Measurements from ENCODE around the gene NT5M. TPM values are rescaled to one million over a fixed set of nuclear protein-coding genes. Genes with fewer than 3 reads are reported as not detected.
"Not testable (repeated sequence)": the region's sequence is repeated elsewhere in the genome, so short reads cannot be mapped to it uniquely, and the experiment has no call there.

Gene NT5M
- total RNA-seq, 4 donors from 2014 or later = 1.7 to 3.1 (median 2.3) TPM

DNA sequence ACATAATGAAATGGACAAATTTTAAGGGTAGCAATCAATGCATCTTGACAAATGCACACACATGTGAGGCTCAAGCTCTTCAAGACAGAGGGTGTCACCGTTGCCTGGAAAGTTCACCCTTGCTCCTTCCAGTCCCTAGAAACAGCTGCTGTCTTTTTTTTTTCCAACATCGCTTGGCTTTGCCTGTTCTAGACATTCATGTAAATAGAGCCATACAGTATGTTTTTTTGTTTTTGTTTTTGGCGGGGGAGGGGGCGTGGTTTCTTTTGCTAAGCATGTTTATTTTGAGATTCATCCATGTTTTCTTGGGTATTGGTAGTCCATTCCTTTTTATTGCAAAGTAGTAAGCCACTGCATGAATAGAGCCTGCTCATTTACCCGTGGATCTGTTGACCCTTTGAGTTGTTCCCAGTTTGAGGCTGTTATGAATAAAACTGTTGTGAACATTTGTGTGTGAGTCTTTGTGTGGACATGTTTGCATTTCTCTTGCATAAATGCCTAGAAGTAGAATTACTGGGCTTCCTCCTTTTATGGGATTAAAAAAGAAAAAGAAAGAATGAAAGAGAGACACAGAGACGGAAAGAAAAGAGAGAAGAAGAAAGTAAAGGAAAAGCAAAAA is 78.4 kb downstream of the NT5M start:
- no peaks in the 10 kb centered on the region for H3K9me3 ChIP-seq
- TF ChIP-seq POLR2A (IDR thresholded peaks at IDR 0.05) = no peak
- TF ChIP-seq, protein P1, sequence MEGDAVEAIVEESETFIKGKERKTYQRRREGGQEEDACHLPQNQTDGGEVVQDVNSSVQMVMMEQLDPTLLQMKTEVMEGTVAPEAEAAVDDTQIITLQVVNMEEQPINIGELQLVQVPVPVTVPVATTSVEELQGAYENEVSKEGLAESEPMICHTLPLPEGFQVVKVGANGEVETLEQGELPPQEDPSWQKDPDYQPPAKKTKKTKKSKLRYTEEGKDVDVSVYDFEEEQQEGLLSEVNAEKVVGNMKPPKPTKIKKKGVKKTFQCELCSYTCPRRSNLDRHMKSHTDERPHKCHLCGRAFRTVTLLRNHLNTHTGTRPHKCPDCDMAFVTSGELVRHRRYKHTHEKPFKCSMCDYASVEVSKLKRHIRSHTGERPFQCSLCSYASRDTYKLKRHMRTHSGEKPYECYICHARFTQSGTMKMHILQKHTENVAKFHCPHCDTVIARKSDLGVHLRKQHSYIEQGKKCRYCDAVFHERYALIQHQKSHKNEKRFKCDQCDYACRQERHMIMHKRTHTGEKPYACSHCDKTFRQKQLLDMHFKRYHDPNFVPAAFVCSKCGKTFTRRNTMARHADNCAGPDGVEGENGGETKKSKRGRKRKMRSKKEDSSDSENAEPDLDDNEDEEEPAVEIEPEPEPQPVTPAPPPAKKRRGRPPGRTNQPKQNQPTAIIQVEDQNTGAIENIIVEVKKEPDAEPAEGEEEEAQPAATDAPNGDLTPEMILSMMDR (IDR thresholded peaks at IDR 0.05) = no peak
- no peak overlapping the region for H3K4me3 ChIP-seq
- DNase-seq = no peak
- peaks cover 0 to 49% (median 0%) of the 10 kb centered on the region in 4 donors for H3K27me3 ChIP-seq
- intact Hi-C loops (cut with DNase I) = no loop called here
- H3K27ac ChIP-seq = no peak overlapping the region
- H3K4me1 ChIP-seq = peaks cover 0 to 19% (median 16%) of the 10 kb centered on the region in 3 donors
- WGBS, 2 donors = 39 to 45% methylated on average over 6 of the region's 6 CpGs
- no peaks in the 10 kb centered on the region for H3K36me3 ChIP-seq

DNA sequence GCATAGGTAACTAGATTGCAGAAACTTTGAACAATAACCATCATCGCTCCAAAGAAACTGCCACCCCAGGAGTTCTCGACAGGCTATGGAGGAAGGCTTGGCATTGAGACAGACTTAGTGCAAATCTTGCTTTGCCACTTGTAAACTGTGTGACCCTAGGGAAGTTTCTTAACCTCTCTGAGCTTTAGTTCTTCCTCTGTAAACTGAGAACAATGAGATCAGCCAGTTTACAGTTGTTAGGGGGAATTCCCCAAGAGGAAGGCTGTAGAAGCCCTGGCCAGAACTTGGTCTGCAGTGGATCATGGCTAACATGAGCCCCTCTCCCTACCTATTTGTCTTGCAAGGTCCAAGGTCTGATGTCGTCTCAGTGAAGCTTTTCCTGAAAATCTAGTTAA is 78.9 kb downstream of the NT5M start:
- H3K27me3 ChIP-seq = peaks cover 0 to 49% (median 0%) of the 10 kb centered on the region in 4 donors
- WGBS, 2 donors = 20 to 60% methylated on average over 3 of the region's 3 CpGs
- no peaks in the 10 kb centered on the region for H3K36me3 ChIP-seq
- no peak overlapping the region for H3K4me3 ChIP-seq
- DNase-seq = no peak
- no peak overlapping the region for H3K27ac ChIP-seq
- H3K9me3 ChIP-seq = no peaks in the 10 kb centered on the region
- no peak for TF ChIP-seq POLR2A (IDR thresholded peaks at IDR 0.05)
- TF ChIP-seq, protein P1 (IDR thresholded peaks at IDR 0.05) = no peak
- peaks cover 0 to 20% (median 14%) of the 10 kb centered on the region in 3 donors for H3K4me1 ChIP-seq
- intact Hi-C loops (cut with DNase I) = no loop called here

DNA sequence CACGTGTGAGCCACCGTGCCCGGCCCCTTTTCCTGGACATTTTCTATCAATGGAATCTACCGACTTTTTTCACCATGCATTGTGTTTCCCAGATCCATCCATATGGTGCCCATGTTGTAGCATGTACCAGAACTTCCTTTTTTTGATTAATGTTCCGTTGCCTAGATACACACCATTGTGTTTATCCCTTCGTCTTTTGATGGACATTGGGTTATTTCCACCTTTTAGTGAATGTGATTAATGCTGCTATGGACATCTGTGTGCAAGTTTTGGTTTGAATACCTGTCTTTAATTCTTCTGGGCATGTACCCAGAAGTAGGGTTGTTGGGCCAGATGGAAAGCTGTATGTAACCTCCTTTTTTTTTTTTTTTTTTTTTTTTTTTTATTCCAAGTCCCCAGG is 79.8 kb downstream of the NT5M start:
- Histone ChIP-seq H3K27me3 (peaks cover 0 to 49% (median 0%) of the 10 kb centered on the region in 4 donors), H3K9me3 (no peaks in the 10 kb centered on the region), H3K4me3 (no peak overlapping the region), H3K4me1 (peaks cover 5 to 20% (median 6%) of the 10 kb centered on the region in 3 donors), H3K27ac (no peak overlapping the region), H3K36me3 (no peaks in the 10 kb centered on the region)
- WGBS, 2 donors = 20 to 33% methylated on average over 6 of the region's 6 CpGs
- intact Hi-C loops (cut with DNase I) = no loop called here
- TF ChIP-seq, protein P1 (IDR thresholded peaks at IDR 0.05) = no peak
- TF ChIP-seq POLR2A (IDR thresholded peaks at IDR 0.05) = no peak
- no peak for DNase-seq

DNA sequence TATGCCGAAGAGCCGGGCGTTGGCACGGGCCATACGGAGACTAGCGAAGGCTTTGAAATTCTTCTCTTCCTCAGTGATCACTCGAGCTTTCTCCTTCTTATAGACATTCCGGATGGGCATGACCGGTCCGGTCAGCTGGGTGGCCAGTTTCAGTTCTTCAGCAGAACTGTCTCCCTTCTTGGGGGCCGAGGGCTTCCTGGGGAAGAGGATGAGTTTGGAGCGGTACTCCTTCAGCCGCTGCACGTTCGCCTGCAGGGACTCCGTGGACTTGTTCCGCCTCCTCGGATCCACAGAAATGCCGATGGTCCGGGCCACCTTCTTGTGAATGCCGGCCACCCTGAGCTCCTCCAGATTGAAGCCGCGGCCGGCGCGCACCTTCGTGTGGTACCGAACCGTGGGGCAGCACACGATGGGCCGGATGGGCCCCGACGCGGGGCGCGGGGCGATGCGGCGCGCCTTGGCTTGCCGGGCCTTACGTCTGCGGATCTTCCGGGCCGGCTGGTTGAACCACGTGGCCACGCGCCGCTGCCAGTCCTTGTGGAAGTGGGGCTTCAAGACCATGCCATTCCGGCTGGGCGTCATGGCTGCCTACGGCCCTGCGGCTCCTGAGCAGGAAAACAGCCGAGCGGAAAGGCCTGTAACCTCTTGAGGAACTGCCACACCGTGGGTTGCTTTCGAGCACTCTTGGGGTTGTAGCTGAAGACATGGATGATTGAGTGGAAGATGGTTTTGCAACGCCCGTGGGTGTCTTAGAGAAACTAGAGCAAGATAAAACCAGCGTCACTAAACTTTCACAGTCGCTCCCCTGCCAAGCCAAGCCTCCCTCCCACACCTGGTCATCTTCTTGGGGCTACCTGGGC is 80.5 kb downstream of the NT5M start:
- WGBS, 2 donors = 39 to 57% methylated on average over 8 to 23 of the region's 61 CpGs
- H3K4me3 ChIP-seq; intact Hi-C loops (cut with DNase I); H3K9me3 ChIP-seq; H3K27ac ChIP-seq; DNase-seq; H3K36me3 ChIP-seq: not testable (repeated sequence)
- Histone ChIP-seq H3K27me3 (peaks cover 0 to 49% (median 0%) of the 10 kb centered on the region in 4 donors), H3K4me1 (peaks cover 0 to 22% (median 5%) of the 10 kb centered on the region in 3 donors)

DNA sequence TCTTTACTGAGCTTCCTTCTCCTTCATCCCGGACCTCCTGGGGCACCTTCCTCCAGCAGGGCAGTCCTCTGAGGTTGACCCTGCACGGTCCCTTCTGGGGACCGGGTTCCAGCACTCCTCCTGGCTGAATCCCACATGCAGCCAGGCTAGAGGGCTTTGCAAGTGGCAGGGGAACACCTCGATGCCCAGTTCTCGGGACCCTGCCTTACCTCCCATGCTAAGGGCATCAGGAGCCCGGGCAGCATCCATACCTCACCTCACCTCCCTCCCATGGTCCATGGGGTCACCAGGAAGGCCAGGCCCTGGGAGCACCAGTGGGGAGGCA is 81.1 kb downstream of the NT5M start:
- DNase-seq = no peak
- Histone ChIP-seq H3K27me3 (peaks cover 0 to 49% (median 0%) of the 10 kb centered on the region in 4 donors), H3K4me3 (no peak overlapping the region), H3K27ac (no peak overlapping the region), H3K4me1 (peaks cover 0 to 22% (median 5%) of the 10 kb centered on the region in 3 donors), H3K9me3 (no peaks in the 10 kb centered on the region), H3K36me3 (no peaks in the 10 kb centered on the region)
- intact Hi-C loops (cut with DNase I) = no loop called here
- WGBS, 2 donors = 89% methylated on average over 3 of the region's 6 CpGs; no CpG with 5 or more reads in 1 of the 2 donors
- TF ChIP-seq POLR2A (IDR thresholded peaks at IDR 0.05) = no peak
- TF ChIP-seq, protein P1 (IDR thresholded peaks at IDR 0.05) = no peak
